HG03025 (cell line): ENCODE results near the gene LIMK1.

Source experiments
- ATAC-seq: cut with Tn5 transposase; IDR thresholded peaks from one replicate; pipeline ENCODE4 v1.9.1; 2021; ENCODE audit warnings: mild to moderate bottlenecking, moderate library complexity; ENCODE audit not compliant: unreplicated experiment, low FRiP score

LIMK1 gene

GRCh38 chr7:74053589-74054186, 29.9 kb upstream of the LIMK1 start:
- no peak for ATAC-seq

DNA sequence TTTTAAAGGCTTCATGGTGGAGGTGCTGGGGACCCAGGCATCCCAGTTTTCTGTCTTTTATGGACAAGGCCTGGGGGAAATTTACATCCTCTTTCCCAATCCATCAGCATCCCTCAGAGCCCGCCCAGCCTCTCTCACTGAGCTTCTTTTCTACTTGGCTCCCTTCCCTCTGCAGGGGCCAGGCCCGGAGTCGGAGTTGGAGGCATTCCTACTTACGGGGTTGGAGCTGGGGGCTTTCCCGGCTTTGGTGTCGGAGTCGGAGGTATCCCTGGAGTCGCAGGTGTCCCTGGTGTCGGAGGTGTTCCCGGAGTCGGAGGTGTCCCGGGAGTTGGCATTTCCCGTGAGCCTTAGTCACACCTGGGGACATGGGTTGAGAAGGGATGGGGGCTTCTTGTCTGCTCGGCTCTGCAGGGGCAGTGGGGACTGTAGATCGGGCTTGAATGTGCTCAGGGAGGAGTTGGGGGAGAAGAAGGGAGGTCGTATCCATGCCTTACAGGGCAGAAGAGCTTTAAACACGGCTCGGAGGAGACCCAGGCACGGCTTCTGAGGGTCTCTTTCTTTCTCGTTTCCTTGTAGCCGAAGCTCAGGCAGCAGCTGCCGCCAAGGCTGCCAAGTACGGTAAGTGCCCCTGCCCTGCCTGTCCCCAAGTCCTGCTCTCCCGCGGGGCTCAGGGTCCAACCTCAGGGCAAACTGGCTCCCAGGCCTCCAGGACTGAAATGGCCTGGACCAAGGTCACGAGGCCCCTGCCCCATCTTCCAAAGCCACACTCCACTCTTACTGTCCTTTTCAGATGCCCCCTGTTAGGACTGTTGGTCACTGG, 27.3 kb upstream of the LIMK1 start:
- no peak for ATAC-seq

GRCh38 chr7:74057216-74057925, 26.2 kb upstream of the LIMK1 start:
- no peak for ATAC-seq

GRCh38 chr7:74057987-74058386, 25.6 kb upstream of the LIMK1 start:
- ATAC-seq = no peak

GRCh38 chr7:74058486-74058885, 25.1 kb upstream of the LIMK1 start:
- ATAC-seq = no peak

DNA sequence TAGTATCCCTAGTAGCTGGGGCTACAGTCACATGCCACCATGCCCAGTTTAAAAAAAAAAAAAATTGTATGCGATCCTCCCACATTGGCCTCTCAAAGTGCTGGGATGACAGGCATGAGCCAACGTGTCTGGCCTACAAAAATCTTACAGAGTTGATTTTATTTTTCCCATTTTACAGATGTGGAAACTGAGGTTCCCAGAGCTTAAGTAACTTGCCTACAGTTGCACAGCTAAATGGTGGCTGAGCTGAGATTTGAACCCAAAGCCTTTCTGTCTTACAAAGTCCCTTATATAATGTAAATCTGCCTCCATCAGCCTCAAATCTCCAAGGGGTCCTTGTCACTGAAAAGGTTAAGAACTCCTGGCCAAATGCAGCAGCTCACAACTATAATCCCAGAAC, 24.6 kb upstream of the LIMK1 start:
- no peak for ATAC-seq

DNA sequence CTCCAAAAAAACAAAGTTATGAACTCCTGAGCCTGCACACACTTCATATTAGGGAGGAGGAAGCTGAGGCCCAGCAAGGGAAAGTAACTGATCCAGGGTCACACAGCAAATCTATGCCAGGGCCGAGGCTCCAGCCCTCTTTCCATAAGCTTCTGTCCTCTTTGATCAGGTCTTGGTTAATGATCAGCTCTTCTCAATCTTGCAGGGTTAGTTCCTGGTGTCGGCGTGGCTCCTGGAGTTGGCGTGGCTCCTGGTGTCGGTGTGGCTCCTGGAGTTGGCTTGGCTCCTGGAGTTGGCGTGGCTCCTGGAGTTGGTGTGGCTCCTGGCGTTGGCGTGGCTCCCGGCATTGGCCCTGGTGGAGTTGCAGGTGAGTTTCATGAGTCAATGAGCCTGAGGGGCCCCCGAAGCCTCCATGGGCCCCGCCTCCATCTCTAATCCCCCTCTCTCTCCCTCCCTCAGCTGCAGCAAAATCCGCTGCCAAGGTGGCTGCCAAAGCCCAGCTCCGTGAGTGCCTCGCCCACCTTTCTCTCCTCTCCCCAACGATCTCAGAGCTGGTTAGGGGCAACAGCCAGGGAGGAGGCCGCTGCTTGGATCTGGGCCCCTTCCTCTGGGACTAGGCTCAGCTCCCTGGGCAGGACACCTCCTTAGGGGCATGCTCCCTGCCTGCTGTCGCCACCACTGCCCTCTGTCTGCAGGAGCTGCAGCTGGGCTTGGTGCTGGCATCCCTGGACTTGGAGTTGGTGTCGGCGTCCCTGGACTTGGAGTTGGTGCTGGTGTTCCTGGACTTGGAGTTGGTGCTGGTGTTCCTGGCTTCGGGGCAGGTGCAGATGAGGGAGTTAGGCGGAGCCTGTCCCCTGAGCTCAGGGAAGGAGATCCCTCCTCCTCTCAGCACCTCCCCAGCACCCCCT, 23.7 kb upstream of the LIMK1 start:
- ATAC-seq = no peak

- ATAC-seq = no peak
These were observed 21.6 kb upstream of the LIMK1 start for GRCh38 chr7:74061840-74062539.

GRCh38 chr7:74063223-74063641, 20.4 kb upstream of the LIMK1 start:
- ATAC-seq = no peak

GRCh38 chr7:74063646-74064045, 20.0 kb upstream of the LIMK1 start:
- no peak for ATAC-seq

DNA sequence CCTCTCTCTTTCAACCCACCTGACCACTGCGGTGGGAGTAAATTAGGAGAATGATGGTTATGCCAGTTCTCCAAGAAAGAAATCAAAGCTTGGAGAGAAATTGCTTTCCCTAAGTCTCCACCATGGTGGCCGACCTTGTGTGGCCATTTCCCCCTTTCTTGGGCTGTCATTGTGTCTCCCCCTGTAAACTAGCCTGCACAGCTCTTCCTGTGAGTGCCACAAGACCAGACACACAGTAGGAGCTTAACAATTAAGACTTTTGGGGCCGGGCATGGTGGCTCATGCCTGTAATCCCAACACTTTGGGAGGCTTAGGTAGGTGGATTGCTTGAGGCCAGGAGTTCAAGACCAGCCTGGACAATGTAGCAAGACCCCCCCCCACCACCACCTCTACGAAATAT, 18.9 kb upstream of the LIMK1 start:
- no peak for ATAC-seq

GRCh38 chr7:74066626-74067025, 17.0 kb upstream of the LIMK1 start:
- ATAC-seq = no peak

GRCh38 chr7:74068378-74069085, 15.1 kb upstream of the LIMK1 start:
- no peak for ATAC-seq

GRCh38 chr7:74069086-74069541, 14.5 kb upstream of the LIMK1 start:
- ATAC-seq = no peak

DNA sequence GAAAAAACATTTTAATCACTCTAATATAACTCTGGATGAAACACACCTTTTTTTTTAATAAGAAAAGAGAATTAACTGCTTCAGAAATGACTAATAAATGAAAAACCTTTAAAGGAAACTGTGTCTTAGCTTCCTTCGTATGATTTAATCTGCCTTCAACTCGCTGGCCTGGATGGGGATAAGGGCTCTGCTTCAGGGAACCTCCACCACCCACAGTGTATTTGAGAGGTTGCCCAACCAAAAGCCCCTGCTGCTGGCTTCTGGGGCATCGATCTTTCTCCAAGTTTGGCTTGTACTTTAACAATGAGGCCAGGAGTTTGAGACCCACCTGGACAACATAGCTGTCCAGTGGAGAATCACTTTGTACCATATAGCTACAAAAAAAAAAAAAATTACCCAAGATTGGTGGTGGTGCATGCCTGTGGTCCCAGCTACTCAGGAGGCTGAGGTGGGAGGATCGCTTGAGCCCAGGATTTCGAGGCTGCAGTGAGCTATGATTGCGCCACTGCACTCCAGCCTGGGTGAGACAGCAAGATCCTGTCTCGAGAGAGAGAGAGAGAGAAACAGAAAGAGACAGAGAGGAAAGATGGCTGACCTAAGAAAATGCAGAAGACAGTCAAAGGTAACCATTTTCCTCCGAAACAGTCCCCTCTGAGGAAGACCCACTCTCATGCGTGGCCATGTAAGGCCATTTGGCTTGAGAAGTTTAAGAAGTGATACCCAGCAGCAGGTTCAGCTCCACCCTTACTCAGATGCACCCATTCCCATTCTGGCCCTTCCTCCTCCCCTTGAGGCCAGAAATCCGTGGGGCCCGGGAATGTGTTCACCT, 13.6 kb upstream of the LIMK1 start:
- no peak for ATAC-seq

DNA sequence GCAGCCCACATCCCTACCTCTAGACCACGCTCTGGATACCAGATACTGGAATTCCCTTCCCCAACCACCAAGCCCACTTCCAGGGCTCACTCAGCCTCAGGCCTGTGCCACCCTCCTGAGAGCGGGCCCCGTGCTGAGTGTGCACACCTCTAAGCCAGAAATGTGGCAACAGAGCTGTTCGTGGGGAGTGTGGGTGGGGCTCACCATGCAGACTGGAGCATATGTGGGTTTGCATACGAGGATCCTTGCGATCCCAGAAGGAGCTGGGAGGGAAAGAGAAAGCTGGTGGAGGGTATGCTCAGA, 13.0 kb upstream of the LIMK1 start:
- ATAC-seq = no peak

- no peak for ATAC-seq
These were observed 12.5 kb upstream of the LIMK1 start for GRCh38 chr7:74071121-74071520.

DNA sequence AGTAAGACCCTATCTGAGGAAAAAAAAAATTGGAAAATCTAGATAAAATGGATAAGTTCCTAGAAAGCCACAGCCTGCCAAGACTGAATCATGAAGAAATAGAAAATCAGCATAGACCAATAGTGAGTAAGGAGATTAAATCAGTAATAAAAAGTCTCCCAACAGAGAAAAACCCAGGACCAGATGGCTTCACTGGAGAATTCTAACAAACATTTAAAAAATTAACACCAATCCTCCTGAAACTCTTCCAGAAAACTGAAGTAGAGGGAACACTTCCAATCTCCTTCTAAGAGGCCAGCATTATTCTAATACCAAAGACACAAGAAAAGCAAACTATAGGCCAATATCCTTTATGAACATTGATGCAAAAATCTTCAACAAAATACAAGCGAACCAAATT, 8.8 kb upstream of the LIMK1 start:
- no peak for ATAC-seq

DNA sequence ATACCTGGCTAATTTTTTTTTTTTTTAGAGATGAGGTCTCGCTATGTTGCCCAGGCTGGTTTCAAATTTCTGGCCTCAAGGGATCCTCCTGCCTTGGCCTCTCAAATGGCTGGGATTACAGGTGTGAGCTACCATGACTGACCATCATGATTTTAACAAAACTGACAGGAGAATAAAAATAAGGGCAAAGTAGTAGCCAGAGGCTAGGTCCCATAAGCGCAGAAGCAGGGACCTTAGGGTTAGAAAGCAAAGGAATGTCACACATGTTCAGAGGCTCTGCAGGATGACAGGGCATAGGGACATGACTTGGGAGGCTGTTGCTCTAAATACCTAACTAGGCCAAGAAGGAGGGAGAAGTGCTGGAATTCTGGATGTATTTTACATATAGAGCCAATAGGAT, 5.1 kb upstream of the LIMK1 start:
- no peak for ATAC-seq
